ENCODE measurements around the gene LIF.

Gene LIF

GRCh38 chr22:30191040-30191701, 55.4 kb downstream of the LIF start:
- H3K4me3 ChIP-seq (ENCODE audit: low read depth, low read length) = no peak overlapping the region
- DNase-seq (ENCODE audit: low read depth) = no peak
- no peak for TF ChIP-seq CTCF (IDR thresholded peaks at IDR 0.05; ENCODE audit: insufficient read depth, low read depth, low read length, missing control alignments)

- no peak overlapping the region for H3K4me3 ChIP-seq (ENCODE audit: low read depth, low read length)
- DNase-seq (ENCODE audit: low read depth) = no peak
- TF ChIP-seq CTCF (IDR thresholded peaks at IDR 0.05; ENCODE audit: insufficient read depth, low read depth, low read length, missing control alignments) = no peak
Measured at GRCh38 chr22:30190574-30190973, 56.0 kb downstream of the LIF start.
